LNCAP (cell line): Measurements from ENCODE around the gene PUSL1.

Source experiments
- TF ChIP-seq, protein P1 (sequence below): fragments of 450-650 bp; IDR thresholded peaks from 2 replicates; pipeline ENCODE4 v1.5.1; 2017; ENCODE audit warnings: mild to moderate bottlenecking

Gene PUSL1

GRCh38 chr1:1356796-1357401 is 48.5 kb downstream of the PUSL1 start:
- TF ChIP-seq, protein P1, sequence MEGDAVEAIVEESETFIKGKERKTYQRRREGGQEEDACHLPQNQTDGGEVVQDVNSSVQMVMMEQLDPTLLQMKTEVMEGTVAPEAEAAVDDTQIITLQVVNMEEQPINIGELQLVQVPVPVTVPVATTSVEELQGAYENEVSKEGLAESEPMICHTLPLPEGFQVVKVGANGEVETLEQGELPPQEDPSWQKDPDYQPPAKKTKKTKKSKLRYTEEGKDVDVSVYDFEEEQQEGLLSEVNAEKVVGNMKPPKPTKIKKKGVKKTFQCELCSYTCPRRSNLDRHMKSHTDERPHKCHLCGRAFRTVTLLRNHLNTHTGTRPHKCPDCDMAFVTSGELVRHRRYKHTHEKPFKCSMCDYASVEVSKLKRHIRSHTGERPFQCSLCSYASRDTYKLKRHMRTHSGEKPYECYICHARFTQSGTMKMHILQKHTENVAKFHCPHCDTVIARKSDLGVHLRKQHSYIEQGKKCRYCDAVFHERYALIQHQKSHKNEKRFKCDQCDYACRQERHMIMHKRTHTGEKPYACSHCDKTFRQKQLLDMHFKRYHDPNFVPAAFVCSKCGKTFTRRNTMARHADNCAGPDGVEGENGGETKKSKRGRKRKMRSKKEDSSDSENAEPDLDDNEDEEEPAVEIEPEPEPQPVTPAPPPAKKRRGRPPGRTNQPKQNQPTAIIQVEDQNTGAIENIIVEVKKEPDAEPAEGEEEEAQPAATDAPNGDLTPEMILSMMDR, result no peak

GRCh38 chr1:1357871-1358432 is 49.6 kb downstream of the PUSL1 start:
- TF ChIP-seq, protein P1, result no peak

DNA sequence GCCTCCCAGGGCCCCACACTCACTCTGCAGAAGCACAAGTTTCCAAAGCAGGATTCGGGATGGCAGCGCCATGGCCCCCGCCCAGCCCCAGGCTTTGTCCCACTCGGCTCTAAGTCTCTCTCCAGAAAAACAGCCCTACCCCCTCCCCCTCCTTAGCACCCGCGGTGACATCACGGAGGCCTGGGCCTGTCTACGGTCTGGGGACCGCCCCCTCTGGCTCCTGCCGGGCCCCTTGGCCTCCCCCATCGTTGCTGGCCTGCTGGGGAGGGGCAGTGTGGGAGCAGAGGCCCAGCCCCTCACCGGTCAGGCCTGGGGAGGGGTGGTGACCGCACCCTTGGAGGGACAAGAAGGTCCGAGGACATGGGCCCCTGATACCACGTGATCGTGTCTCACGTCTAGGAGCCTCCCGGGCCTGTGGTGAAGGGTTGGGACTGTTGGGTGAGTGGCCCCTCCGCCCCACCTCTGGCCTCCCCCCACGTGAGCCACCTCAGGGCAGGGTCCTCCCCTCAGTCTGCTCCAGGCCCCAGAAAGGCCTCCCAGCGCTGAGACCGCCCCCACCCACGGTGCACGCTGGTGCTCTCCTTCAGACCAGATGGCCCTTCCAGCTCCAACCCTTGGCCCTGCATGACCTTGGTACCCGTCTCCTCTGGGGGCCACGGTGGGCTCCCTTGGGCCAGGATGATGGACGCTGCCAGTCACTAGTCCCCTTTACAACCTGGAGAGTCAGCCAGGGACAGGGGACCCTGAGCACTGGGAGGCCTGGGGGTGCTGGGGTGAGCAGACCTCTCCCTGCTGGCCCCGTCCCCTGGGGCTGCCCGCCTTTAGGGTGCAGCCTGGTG is 50.3 kb downstream of the PUSL1 start, which contains the start of gene MXRA8:
TSS of gene MXRA8 (minus strand) at position 123 of the 839 bp plus-strand sequence. CDS start at position 72, 51 bp downstream.
- TF ChIP-seq, protein P1, result no peak

- TF ChIP-seq, protein P1, result no peak
Observed at GRCh38 chr1:1359308-1359663, 50.9 kb downstream of the PUSL1 start.

DNA sequence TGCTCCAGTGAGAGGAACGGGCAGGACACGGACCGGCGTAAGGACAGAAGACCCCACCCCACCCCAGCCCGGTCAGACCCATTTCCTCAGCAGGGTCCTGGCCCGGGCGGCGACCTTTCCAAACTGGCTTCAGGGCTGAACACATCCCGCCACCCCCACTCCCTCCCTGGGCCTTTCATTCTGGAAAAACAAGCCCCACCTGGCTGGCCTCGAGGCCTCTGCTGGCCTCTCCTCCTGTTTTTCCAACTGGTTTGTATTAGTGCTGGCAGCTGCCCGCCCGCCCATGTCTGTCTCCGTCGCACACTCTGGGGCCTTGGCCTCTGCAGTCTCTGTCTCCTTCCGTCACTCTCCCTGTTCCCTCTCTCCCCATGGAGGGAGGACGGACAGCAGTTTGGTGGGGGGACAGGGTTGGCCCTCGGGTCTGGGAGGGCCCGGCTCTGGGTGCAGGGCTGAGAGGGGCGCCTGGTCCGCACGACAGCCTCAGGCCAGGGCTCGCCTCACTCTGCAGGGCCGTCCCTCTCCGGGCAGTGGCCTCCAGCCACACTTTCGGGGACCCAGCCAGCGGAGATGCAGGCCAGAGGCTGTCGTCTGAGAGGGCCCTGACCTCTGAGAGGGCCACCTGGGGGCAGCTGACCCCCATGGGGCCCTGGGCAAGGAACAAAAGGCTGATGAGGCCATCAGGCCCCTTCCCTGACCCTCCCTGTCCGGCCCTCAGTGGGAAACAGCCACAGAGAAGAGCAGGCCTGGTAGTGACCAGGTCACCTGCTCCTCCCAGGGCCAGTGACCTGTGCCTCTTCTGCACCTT is 51.5 kb downstream of the PUSL1 start:
- TF ChIP-seq, protein P1, result no peak

DNA sequence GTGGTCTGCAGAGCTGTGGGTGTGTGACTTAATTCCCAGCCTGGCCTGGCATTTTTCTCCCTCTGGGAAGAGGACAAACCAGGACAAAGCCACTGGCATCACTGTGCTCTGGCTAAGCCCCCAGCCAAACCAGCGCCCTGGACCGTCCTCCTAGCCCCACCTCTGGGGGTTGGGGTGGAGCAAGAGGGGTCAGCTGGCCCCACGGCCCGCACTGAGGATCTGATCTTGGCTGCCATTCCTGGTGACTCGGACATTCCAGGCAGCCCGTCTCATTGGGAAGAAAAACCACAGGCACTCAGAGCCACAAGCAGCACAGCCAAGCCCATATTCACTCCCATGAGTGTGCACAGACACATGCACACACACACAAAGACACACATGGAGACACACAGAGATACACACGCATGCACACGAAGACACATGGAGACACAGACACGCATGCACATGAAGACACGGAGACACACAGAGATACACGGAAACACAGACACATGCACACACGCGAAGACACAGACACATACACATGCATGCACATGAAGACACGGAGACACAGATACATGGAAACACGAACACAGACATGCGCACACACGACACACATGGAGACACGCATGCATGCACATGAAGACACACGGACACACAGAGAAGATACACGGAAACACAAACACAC is 52.2 kb downstream of the PUSL1 start:
- TF ChIP-seq, protein P1, result no peak
